Stimulated activated naive CD8-positive, alpha-beta T cell treated with anti-CD3 and anti-CD28 coated beads, Interleukin-15, Interleukin-2, amounts not matched to agents 100 ng/mL and 50 ng/mL, for 24 hours (primary cell): ENCODE data around the gene KCNJ6.

Experiments
- H3K27ac Mint-ChIP-seq: one replicate; pipeline ENCODE4 v1.8.0; 2021; ENCODE audit warnings: mild to moderate bottlenecking, mixed read lengths
- H3K27me3 Mint-ChIP-seq: one replicate; pipeline ENCODE4 v1.8.0; 2021; ENCODE audit warnings: mixed read lengths
- H3K36me3 Mint-ChIP-seq: one replicate; pipeline ENCODE4 v1.8.0; 2021; ENCODE audit warnings: low read depth, mixed read lengths
- H3K4me1 Mint-ChIP-seq: one replicate; pipeline ENCODE4 v1.8.0; 2021; ENCODE audit warnings: low read depth, mixed read lengths
- H3K4me3 Mint-ChIP-seq: one replicate; pipeline ENCODE4 v1.8.0; 2021; ENCODE audit warnings: mild to moderate bottlenecking, mixed read lengths
- H3K9me3 Mint-ChIP-seq: one replicate; pipeline ENCODE4 v1.8.0; 2021; ENCODE audit warnings: mixed read lengths

The KCNJ6 gene

DNA sequence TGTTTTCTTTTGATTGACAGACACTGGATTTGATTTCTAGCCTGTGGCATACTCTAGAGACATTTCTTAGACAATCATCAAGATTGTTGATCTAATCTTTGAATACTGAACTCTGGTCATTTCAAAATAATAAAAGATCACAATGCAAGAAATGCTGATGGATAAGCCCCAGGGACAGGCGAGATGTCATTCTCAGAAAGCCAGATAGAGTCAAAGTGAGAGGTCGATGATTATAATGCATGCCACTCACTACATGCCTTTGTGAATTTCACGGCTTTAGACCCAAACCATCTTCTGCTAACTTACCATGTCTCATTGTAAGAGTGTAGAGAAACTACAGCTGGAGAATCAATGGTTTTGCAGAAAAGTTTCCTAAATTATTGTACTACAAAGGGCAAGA, 292.6 kb downstream of the KCNJ6 start:
- peaks cover 17% of the 10 kb centered on the region for H3K27me3 Mint-ChIP-seq
- no peaks in the 10 kb centered on the region for H3K4me1 Mint-ChIP-seq
- H3K9me3 Mint-ChIP-seq, result no peaks in the 10 kb centered on the region
- H3K36me3 Mint-ChIP-seq, result no peaks in the 10 kb centered on the region
- H3K27ac Mint-ChIP-seq, result no peak overlapping the region
- H3K4me3 Mint-ChIP-seq, result no peak overlapping the region

DNA sequence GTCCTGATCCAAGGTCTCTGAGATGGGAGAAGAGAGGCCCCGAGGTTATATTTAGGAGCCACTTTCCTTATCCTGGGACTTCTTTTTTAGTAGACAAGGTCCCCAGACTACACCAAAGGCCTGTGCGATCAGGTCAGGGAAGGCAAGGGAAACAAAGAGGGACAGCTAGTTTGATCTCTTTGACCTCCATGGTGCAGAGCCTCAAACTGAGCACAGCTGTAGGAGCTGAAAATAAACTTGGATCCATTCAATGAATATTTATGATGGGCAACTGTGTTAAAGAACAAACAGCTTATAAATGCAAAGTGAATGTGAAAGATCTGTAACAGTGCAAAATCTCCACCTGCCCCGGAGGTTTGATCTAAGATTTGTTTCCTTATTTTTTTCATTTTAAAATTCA, 293.1 kb downstream of the KCNJ6 start:
- Mint-ChIP-seq H3K9me3 (no peaks in the 10 kb centered on the region), H3K4me1 (no peaks in the 10 kb centered on the region), H3K4me3 (no peak overlapping the region), H3K36me3 (no peaks in the 10 kb centered on the region), H3K27ac (no peak overlapping the region), H3K27me3 (peaks cover 12% of the 10 kb centered on the region)

DNA sequence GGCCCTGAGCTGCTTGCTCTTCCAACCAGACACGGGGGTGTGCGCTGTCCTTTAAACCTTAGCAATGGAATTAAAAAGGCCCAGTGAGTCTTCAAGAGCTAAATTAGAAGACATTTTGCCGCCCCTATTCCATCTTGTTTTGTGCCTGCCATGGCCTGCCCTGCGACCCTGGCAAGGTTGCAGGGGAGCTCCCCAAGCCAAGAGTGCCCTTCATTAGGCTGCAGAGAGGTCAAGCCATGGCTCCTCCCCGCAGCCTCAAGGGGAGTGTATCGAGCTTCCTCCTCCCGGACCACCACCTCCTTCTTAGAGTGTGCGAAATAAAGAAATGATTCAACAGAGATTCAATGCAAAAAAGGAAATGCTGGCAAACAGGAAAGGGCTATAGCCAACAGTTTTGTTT, 293.5 kb downstream of the KCNJ6 start:
- Mint-ChIP-seq H3K36me3 (no peaks in the 10 kb centered on the region), H3K27ac (no peak overlapping the region), H3K27me3 (peaks cover 12% of the 10 kb centered on the region), H3K4me1 (no peaks in the 10 kb centered on the region), H3K9me3 (no peaks in the 10 kb centered on the region), H3K4me3 (no peak overlapping the region)

DNA sequence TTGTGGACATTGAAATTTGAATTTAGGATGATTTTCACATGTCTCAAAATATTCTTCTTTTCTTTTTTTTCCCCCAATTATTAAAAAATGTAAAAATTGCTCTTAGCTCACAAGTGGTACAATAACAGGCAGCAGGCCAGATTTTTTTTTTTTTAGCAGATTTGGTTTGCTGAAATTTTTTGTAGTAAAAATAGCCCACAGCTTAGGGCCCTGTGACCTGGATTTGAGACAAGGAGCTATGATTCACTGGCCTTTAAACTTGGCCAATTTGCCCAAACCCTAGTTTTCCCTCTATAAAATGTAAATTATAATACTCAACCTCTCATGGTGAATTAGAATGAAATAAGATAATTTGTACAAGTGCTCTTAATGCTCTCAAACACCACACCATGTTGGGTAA, 295.9 kb downstream of the KCNJ6 start:
- no peaks in the 10 kb centered on the region for H3K9me3 Mint-ChIP-seq
- no peaks in the 10 kb centered on the region for H3K36me3 Mint-ChIP-seq
- H3K27ac Mint-ChIP-seq, result no peak overlapping the region
- H3K4me1 Mint-ChIP-seq, result no peaks in the 10 kb centered on the region
- peaks cover 14% of the 10 kb centered on the region for H3K27me3 Mint-ChIP-seq
- no peak overlapping the region for H3K4me3 Mint-ChIP-seq

DNA sequence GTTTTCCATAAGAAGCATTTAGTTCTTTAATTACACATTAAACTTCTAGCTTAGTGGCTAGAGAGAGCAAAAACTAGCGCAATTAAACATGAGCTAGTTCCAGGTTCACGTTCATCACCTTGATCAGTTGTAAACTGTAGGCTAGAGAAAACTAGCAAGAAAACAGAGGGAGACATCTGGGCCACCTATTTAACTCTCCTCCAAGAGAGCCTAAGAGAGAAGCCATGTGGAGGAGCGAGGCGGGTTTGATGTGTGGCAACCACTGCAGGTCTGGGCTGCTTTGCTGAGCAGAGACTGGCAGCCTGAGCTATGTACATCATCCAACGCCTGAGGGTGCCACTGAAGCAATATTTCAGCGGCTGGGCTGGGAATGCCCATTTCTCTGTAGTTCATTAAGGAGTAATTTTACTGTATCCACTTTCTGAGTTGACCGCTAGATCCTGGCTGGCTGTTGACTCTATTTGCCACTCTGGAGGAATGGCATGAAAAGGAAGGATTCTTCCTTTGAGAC, 296.7 kb downstream of the KCNJ6 start:
- peaks cover 14% of the 10 kb centered on the region for H3K27me3 Mint-ChIP-seq
- no peak overlapping the region for H3K4me3 Mint-ChIP-seq
- H3K9me3 Mint-ChIP-seq, result no peaks in the 10 kb centered on the region
- H3K36me3 Mint-ChIP-seq, result no peaks in the 10 kb centered on the region
- no peak overlapping the region for H3K27ac Mint-ChIP-seq
- no peaks in the 10 kb centered on the region for H3K4me1 Mint-ChIP-seq

DNA sequence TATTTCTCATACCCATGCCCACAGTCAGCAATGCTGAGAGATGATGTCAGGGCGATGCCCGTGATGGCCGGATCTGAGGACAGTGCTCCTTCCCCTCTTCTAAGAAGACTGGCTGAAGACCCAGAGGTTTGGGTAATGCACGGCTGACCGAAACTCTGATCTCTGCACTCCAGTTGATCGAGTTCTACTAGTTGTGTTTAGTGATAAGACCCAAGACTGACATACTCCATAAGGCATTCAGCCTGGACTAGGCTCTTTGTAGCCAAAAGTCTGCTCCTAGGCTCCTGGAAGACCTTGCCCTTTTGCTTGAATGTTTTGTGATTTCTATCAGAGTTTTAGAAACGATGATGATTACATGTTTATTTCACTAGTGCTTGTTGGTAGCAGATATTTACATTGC, 298.2 kb downstream of the KCNJ6 start:
- Mint-ChIP-seq H3K27me3 (peaks cover 14% of the 10 kb centered on the region), H3K36me3 (no peaks in the 10 kb centered on the region), H3K27ac (no peak overlapping the region), H3K4me1 (no peaks in the 10 kb centered on the region), H3K9me3 (no peaks in the 10 kb centered on the region), H3K4me3 (no peak overlapping the region)

DNA sequence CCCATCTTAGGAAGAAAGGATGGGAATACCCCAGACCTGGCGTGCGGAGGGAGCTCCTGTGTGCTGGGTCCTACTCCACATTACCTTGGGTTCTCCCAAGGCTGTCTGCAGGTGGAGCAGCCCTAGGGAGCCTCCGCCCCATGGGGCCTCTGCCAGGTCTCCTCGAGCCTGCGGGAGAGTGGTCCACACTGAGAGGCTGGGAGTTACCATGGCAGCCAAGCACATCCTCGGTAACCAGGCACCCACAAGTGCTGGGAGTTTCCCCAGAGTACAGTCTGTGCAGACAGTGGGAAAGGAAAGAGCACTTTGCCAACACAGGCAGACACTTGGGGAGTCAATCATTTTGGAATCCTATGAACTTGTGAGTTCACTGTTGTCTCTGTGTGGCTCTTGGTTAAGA, 300.3 kb downstream of the KCNJ6 start:
- no peak overlapping the region for H3K27ac Mint-ChIP-seq
- H3K9me3 Mint-ChIP-seq, result no peaks in the 10 kb centered on the region

DNA sequence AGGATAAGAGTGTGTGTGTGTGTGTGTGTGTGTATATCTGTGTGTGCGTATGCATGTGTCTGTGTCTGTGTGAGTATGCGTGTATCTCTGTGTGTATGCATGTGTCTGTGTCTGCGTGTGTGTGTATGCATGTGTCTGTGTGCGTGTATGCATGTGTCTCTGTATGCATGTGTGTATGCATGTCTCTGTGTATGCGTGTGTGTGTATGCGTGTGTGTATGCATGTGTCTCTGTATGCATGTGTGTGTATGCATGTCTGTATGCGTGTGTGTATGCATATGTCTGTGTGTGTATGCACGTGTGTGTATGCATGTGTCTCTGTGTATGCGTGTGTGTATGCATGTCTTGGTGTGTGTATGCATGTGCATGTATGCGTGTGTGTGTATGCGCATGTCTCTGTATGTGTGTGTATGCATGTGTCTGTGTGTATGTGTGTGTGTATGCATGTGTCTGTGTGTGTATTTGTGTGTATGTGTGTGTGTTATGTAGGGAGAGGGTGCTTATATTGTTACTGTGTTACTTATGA, 301.8 kb downstream of the KCNJ6 start:
- Mint-ChIP-seq H3K27me3 (peaks cover 34% of the 10 kb centered on the region), H3K4me1 (no peaks in the 10 kb centered on the region)

More for the DNA sequence above, 300.3 kb downstream of the KCNJ6 start:
- H3K4me1 Mint-ChIP-seq, result no peaks in the 10 kb centered on the region
- H3K27me3 Mint-ChIP-seq, result peaks cover 26% of the 10 kb centered on the region
- H3K36me3 Mint-ChIP-seq, result no peaks in the 10 kb centered on the region
- no peak overlapping the region for H3K4me3 Mint-ChIP-seq

DNA sequence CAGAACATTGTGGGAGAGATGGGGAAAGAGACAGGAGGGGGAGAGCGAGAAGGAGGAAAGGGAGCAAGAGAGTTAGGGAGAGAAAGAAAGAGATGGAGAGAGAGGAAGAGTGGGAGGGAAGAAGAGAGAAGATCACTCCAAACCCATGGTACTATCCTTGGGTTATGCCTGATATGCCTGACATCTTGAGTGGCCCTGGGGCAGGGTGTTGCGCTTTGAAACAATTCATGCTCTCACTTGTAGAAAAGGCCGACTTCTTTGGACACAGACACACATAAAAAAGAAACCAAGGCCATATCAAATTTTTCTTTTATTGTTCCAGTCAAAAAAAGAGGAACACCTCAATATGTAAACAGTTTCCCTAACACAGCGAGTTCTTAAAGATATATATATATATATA, 309.2 kb downstream of the KCNJ6 start:
- H3K4me3 Mint-ChIP-seq, result no peak overlapping the region
- H3K36me3 Mint-ChIP-seq, result no peaks in the 10 kb centered on the region
- peaks cover 38% of the 10 kb centered on the region for H3K27me3 Mint-ChIP-seq
- no peaks in the 10 kb centered on the region for H3K9me3 Mint-ChIP-seq
- no peak overlapping the region for H3K27ac Mint-ChIP-seq
- no peaks in the 10 kb centered on the region for H3K4me1 Mint-ChIP-seq

More for the DNA sequence above, 301.8 kb downstream of the KCNJ6 start:
- no peak overlapping the region for H3K27ac Mint-ChIP-seq
- H3K4me3 Mint-ChIP-seq, result no peak overlapping the region
- no peaks in the 10 kb centered on the region for H3K9me3 Mint-ChIP-seq
- no peaks in the 10 kb centered on the region for H3K36me3 Mint-ChIP-seq

DNA sequence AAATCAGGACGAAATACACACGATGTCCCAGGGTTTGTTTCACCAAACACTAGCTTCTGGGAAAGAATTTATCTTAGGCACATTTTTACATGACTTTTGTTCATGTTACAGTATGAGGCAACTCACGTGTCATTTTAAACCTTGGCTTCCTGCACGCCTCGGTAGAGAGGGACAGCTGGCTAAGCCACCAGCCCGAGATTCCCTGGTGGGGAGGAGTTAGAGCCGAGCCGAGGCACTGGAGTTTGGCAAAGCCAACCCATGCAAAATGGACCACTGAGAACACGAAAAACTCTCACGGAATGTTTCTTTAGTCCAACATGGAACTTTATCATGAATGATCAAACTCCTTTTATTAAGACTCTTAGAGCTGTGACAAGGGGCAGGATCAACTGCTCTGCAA, 309.7 kb downstream of the KCNJ6 start:
- Mint-ChIP-seq H3K4me3 (no peak overlapping the region), H3K27me3 (peaks cover 35% of the 10 kb centered on the region)

DNA sequence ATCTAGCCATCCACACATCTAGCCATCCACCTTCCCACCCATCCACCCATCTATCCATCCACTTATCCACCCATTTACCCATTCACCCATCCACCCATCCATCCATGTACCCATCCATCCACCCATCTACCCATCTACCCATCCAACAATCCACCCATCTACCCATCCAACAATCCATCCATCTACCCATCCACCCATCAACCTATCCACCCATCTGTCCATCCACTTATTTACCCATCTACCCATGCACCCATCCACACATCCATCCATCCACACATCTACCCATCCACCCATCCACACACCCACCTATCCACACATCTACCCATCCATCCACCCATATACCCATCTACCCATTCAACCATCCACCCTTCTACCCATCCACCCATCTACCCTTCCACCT, 311.3 kb downstream of the KCNJ6 start:
- Mint-ChIP-seq H3K4me1 (no peaks in the 10 kb centered on the region), H3K9me3 (no peaks in the 10 kb centered on the region), H3K27ac (no peak overlapping the region), H3K4me3 (no peak overlapping the region), H3K36me3 (no peaks in the 10 kb centered on the region), H3K27me3 (peaks cover 28% of the 10 kb centered on the region)

More for the DNA sequence above, 309.7 kb downstream of the KCNJ6 start:
- Mint-ChIP-seq H3K4me1 (no peaks in the 10 kb centered on the region), H3K36me3 (no peaks in the 10 kb centered on the region), H3K27ac (no peak overlapping the region), H3K9me3 (no peaks in the 10 kb centered on the region)

DNA sequence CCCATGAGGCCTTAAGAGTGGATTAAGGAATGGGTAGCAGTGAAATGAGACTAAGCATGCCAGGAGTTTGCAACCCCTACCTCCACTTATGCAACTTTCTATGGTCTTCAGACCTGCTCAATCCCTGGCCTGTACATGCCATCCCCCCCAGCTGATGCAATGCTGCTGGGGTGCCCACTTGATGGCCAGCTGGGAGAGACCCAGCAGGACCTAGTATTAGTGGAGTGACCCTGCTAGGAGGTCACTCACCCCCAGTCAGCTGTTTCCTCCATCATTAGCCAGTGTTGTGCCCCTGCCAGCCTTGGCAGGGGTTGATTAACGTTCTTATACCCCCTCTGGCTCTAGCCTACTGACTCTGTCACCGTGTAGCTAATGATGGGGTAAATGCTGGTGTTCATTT, 313.1 kb downstream of the KCNJ6 start:
- Mint-ChIP-seq H3K27me3 (peaks cover 24% of the 10 kb centered on the region), H3K36me3 (no peaks in the 10 kb centered on the region), H3K9me3 (no peaks in the 10 kb centered on the region), H3K4me1 (no peaks in the 10 kb centered on the region), H3K4me3 (no peak overlapping the region), H3K27ac (no peak overlapping the region)

DNA sequence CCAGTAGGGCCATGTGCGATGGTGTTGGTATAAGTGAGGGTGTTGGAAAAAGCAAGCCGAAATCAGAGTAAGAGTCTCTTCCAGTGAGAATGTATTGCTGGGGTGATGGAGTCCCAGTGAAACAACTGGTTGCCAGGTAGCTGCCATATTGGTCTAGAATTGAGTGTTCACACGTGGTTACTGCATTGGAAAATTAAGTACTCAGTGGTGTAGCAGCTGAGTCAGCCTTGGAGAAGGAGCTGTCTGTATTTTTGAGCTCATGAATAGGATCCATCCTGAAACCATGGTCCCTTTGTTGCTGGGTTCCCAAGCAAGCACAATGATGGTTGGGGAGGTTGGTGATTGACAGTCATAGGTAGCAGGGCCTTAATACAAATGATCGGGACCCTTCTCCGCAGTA, 314.3 kb downstream of the KCNJ6 start:
- Mint-ChIP-seq H3K4me1 (no peaks in the 10 kb centered on the region), H3K27ac (no peak overlapping the region), H3K4me3 (no peak overlapping the region), H3K9me3 (no peaks in the 10 kb centered on the region), H3K36me3 (no peaks in the 10 kb centered on the region), H3K27me3 (peaks cover 20% of the 10 kb centered on the region)

DNA sequence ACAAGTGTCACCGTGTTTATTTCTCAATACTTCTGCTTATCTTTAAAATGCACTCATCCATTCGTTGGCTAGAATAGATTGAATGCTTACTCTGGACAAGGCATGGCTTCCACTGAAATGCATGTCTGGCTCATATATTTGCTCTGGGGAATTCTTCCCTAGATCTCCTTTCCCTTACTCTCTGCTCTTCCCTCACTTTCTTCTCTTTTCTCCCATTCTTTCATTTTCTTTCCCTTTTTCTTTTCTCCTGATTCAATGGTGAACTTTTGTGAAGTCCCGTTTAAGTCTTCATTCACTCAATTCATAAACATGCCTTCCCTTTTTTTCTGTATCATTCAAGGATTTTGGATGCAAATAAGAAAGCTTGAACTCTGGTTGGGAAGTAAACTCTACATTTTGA, 315.2 kb downstream of the KCNJ6 start:
- Mint-ChIP-seq H3K36me3 (no peaks in the 10 kb centered on the region), H3K27ac (no peak overlapping the region), H3K4me1 (no peaks in the 10 kb centered on the region), H3K4me3 (no peak overlapping the region), H3K9me3 (peaks cover 4% of the 10 kb centered on the region), H3K27me3 (peaks cover 12% of the 10 kb centered on the region)

DNA sequence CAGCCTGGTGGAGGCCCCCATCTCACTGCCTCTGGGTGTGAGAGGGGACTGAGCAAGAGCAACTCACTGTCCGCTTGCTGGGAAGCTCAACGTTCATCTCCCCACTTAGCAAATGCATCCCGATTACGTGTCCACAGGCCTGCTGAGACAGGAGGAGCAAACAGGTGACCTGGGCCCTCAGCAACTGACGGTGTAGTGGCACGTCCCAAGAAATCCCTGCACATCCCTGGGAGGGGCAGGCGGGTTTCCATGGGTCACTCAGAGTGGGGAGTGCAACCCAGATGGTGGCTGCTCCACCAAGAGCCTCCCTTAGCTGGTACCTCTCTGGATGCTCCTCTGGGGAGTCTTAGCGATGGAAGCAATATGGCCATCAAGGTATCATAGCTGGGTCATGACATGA, 320.3 kb downstream of the KCNJ6 start:
- no peaks in the 10 kb centered on the region for H3K36me3 Mint-ChIP-seq
- H3K27ac Mint-ChIP-seq, result no peak overlapping the region
- H3K4me1 Mint-ChIP-seq, result no peaks in the 10 kb centered on the region
- H3K27me3 Mint-ChIP-seq, result peaks cover 4% of the 10 kb centered on the region
- no peak overlapping the region for H3K4me3 Mint-ChIP-seq
- H3K9me3 Mint-ChIP-seq, result peaks cover 4% of the 10 kb centered on the region

DNA sequence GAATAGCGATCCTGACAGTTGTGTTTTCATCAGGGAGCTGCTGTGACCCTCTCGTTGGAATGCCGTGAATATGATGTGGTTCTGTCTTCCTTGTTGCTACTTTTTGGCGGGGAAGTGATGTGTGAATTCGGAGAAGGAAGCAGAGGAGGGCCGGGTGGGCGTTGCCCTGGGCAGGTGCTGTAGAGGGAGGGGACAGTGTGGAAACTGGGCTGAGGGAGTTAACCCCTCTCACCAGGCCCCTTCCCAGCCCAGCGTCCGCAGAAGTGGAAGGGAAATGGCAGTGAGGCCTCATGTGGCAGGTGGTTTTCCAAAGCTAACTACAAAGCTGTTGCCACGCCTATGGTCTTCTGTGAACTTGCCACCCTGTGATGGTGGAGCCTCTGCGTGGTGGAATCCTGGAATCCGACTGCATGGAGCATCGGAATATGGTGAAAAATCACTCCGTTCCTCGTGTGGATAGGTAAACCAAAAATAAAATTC, 321.7 kb downstream of the KCNJ6 start:
- Mint-ChIP-seq H3K27ac (no peak overlapping the region), H3K9me3 (peaks cover 4% of the 10 kb centered on the region), H3K36me3 (no peaks in the 10 kb centered on the region), H3K4me1 (no peaks in the 10 kb centered on the region), H3K4me3 (no peak overlapping the region), H3K27me3 (peaks cover 3% of the 10 kb centered on the region)
